Measurements from ENCODE around the gene EYA4.

The EYA4 gene

GRCh38 chr6:133241086-133241900 lies at the start of gene EYA4:
Gene EYA4 (plus strand): TSS chr6:133241357. CDS start chr6:133274781, 33,424 bp downstream.
- no peak for DNase-seq (ENCODE audit: low read depth in 2 of 2)

GRCh38 chr6:133193396-133193795 lies 47.8 kb upstream of the EYA4 start:
- DNase-seq (ENCODE audit: low read depth in 2 of 2) = no peak

GRCh38 chr6:133198725-133199124 lies 42.4 kb upstream of the EYA4 start:
- DNase-seq (ENCODE audit: low read depth in 2 of 2) = no peak

GRCh38 chr6:133201231-133201630 lies 39.9 kb upstream of the EYA4 start:
- no peak for DNase-seq (ENCODE audit: low read depth in 2 of 2)

- no peak for DNase-seq (ENCODE audit: low read depth in 2 of 2)
These were observed 38.4 kb upstream of the EYA4 start for GRCh38 chr6:133202610-133203343.

- DNase-seq (ENCODE audit: low read depth in 2 of 2) = no peak
These were observed 37.8 kb upstream of the EYA4 start for GRCh38 chr6:133203344-133203697.

GRCh38 chr6:133205304-133205703 lies 35.9 kb upstream of the EYA4 start:
- no peak for DNase-seq (ENCODE audit: low read depth in 2 of 2)

- no peak for DNase-seq (ENCODE audit: low read depth in 2 of 2)
These were observed 34.2 kb upstream of the EYA4 start for GRCh38 chr6:133206942-133207341.

- DNase-seq (ENCODE audit: low read depth in 2 of 2) = no peak
These were observed 33.4 kb upstream of the EYA4 start for GRCh38 chr6:133207754-133208153.

GRCh38 chr6:133208183-133208755 lies 32.9 kb upstream of the EYA4 start:
- DNase-seq (ENCODE audit: low read depth in 2 of 2) = no peak

GRCh38 chr6:133214267-133214666 lies 26.9 kb upstream of the EYA4 start:
- no peak for DNase-seq (ENCODE audit: low read depth in 2 of 2)

GRCh38 chr6:133218852-133219251 lies 22.3 kb upstream of the EYA4 start:
- no peak for DNase-seq (ENCODE audit: low read depth in 2 of 2)

- no peak for DNase-seq (ENCODE audit: low read depth in 2 of 2)
These were observed 17.6 kb upstream of the EYA4 start for GRCh38 chr6:133223452-133224029.

- DNase-seq (ENCODE audit: low read depth in 2 of 2) = no peak
These were observed 15.6 kb upstream of the EYA4 start for GRCh38 chr6:133225560-133225959.

GRCh38 chr6:133227344-133227743 lies 13.8 kb upstream of the EYA4 start:
- no peak for DNase-seq (ENCODE audit: low read depth in 2 of 2)

GRCh38 chr6:133230052-133230451 lies 11.1 kb upstream of the EYA4 start:
- no peak for DNase-seq (ENCODE audit: low read depth in 2 of 2)

GRCh38 chr6:133235221-133235620 lies 5.9 kb upstream of the EYA4 start:
- no peak for DNase-seq (ENCODE audit: low read depth in 2 of 2)

- DNase-seq (ENCODE audit: low read depth in 2 of 2) = no peak
These were observed 4.2 kb upstream of the EYA4 start for GRCh38 chr6:133236932-133237331.

- no peak for DNase-seq (ENCODE audit: low read depth in 2 of 2)
These were observed 559 bp upstream of the EYA4 start for GRCh38 chr6:133240511-133241085.

- DNase-seq (ENCODE audit: low read depth in 2 of 2) = no peak
These were observed 912 bp downstream of the EYA4 start for GRCh38 chr6:133241901-133242636.
